ENCODE data around the gene KRT16.
"Not testable (repeated sequence)": the region's sequence is repeated elsewhere in the genome, so short reads cannot be mapped to it uniquely, and the experiment has no call there.

KRT16 gene

GRCh38 chr17:41627316-41628072 is 14.9 kb upstream of the KRT16 start:
- DNase-seq = no peak

GRCh38 chr17:41626914-41627295 is 14.3 kb upstream of the KRT16 start:
- not testable (repeated sequence) for DNase-seq

- DNase-seq = not testable (repeated sequence)
Observed at GRCh38 chr17:41626028-41626913, 13.7 kb upstream of the KRT16 start.

GRCh38 chr17:41625602-41626001 is 13.0 kb upstream of the KRT16 start:
- no peak for DNase-seq

- no peak for DNase-seq
Observed at GRCh38 chr17:41624208-41625101, 11.9 kb upstream of the KRT16 start, which contains the start of gene KRT17. Gene KRT17, minus strand, starts transcription at chr17:41624575. Its CDS starts 66 bp downstream, at chr17:41624509.

- DNase-seq = not testable (repeated sequence)
Observed at GRCh38 chr17:41623184-41623861, 10.8 kb upstream of the KRT16 start.

GRCh38 chr17:41622340-41623183 is 10.0 kb upstream of the KRT16 start:
- not testable (repeated sequence) for DNase-seq

GRCh38 chr17:41621916-41622315 is 9.3 kb upstream of the KRT16 start:
- DNase-seq = no peak

GRCh38 chr17:41621435-41621817 is 8.9 kb upstream of the KRT16 start:
- DNase-seq = not testable (repeated sequence)

GRCh38 chr17:41620583-41621434 is 8.2 kb upstream of the KRT16 start:
- no peak for DNase-seq

GRCh38 chr17:41619927-41620582 is 7.5 kb upstream of the KRT16 start:
- not testable (repeated sequence) for DNase-seq

- DNase-seq = no peak
Observed at GRCh38 chr17:41619036-41619926, 6.7 kb upstream of the KRT16 start.

- no peak for DNase-seq
Observed at GRCh38 chr17:41618341-41619035, 5.9 kb upstream of the KRT16 start.

- no peak for DNase-seq
Observed at GRCh38 chr17:41617698-41618097, 5.1 kb upstream of the KRT16 start.

- DNase-seq = no peak
Observed at GRCh38 chr17:41617136-41617535, 4.6 kb upstream of the KRT16 start.

GRCh38 chr17:41616486-41616885 is 3.9 kb upstream of the KRT16 start:
- not testable (repeated sequence) for DNase-seq

GRCh38 chr17:41615454-41615853 is 2.9 kb upstream of the KRT16 start:
- no peak for DNase-seq

GRCh38 chr17:41614767-41615166 is 2.2 kb upstream of the KRT16 start:
- not testable (repeated sequence) for DNase-seq
